Measurements from ENCODE around the gene MAS1.
"Not testable (repeated sequence)": the region's sequence is repeated elsewhere in the genome, so short reads cannot be mapped to it uniquely, and the experiment has no call there.

The MAS1 gene

DNA sequence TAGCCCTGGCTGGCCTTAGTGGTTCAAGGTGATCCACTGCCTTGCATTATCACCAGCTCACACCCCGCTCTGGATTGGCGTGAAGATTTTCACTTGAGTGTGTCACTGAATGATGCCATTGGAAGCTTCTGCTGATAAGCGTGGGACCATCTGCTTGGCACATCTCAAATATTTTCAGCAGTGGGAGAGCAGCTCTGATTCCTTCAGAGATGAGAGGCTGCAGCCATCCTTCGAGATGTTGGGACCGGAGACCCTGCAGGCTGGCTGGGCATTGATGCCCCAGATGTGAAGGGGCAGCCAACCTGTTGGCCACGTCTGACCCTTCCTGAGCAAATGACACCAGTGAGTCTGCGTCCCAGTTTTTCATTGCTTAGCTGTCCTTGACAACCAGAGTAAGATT lies at the start of gene MAS1:
Gene MAS1 (plus strand): TSS at position 197 of the 400 bp plus-strand sequence. CDS start 15,968 bp downstream, outside the sequence.
- no peak for DNase-seq (ENCODE audit: low read depth)

DNA sequence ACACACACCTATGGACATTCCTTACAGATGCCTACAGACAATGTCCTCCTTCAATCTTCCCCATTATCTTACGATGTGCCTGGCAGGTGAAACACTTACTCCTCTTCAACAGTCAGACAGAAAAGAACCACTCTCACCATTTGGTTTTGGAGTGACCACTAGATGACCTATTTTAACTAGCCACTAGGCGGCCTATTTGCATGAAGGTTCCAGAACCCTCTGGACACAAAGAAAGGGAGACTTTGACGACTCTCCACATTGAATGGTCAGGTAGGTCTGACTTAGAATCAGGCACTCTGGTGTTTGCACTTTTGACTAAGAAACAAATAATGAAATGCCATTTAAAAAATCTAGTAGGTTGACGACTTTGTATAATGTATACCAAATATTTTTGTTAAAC lies 48.8 kb upstream of the MAS1 start:
- no peak for DNase-seq (ENCODE audit: low read depth)

DNA sequence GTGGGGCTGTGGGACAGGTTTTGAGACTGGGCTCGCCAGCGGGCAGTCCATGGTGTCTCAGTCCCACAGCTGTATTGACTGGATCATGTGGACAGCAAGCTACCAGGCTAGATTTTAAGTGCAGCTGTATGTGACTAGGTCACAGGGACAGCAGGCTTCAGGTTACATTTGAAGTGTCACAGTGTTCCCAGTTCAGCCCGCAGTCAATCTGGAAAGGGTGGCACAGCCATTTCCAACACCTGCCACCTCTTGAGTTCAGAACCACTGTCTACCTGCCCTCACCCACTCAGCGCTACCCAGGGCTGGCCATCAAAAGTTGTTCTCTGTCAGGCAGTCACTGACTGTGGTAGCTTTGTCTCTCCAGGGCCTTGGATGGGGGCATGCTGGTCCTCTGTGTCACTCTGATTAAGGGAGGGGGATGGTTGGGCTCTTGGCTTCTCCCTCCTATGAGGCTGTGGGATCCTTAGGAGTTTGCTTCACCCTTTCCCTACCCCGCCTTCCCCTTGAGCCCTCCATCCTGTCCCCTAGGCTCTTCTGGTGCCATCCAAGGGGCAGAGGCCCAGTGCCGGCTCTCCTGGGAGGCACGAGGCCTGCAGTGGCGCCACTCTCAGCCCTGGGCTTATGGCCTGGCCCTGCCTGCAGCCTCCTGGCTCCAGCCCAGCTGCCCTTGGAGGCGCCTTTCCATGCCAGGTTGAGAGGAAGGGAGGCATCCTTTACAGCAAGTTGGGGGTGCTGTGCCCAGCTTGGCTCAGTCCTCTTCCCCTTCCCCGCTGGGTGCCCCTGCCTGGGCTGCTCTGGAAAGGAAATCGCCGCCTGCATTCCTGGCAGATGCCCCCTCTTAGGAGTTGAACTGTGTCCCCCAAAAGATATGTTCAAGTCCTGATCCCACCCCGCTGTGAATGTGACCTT lies 45.8 kb upstream of the MAS1 start:
- no peak for DNase-seq (ENCODE audit: low read depth)

DNA sequence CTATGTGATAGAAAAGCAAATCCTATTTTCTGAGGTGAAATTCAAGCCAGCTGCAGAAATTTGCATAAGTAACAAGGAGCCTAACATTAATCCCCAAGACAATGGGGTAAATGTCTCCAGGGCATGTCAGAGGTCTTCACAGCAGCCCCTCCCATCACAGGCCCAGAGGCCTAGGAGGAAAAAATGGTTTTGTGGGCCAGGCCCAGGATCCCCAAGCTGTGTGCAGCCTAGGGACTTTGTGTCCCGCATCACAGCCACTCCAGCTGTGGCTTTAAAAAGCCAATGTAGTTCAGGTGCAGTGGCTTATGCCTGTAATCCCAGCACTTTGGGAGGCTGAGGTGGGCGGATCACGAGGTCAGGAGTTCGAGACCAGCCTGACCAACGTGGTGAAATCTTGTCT lies 42.2 kb upstream of the MAS1 start:
- not testable (repeated sequence) for DNase-seq (ENCODE audit: low read depth)

DNA sequence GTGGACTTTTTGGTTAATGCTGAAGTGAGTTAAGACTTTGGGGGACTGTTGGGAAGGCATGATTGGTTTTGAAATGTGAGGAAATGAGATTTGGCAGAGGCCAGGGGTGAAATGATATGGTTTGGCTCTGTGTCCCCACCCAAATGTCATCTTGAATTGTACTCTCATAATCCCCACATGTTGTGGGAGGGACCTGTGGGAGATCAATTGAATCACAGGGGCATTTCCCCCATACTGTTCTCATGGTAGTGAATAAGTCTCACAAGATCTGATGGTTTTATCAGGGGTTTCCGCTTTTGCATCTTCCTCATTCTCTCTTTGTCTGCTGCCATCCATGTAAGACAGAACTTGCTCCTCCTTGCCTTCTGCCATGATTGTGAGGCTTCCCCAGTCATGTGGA lies 40.9 kb upstream of the MAS1 start:
- DNase-seq (ENCODE audit: low read depth) = not testable (repeated sequence)

DNA sequence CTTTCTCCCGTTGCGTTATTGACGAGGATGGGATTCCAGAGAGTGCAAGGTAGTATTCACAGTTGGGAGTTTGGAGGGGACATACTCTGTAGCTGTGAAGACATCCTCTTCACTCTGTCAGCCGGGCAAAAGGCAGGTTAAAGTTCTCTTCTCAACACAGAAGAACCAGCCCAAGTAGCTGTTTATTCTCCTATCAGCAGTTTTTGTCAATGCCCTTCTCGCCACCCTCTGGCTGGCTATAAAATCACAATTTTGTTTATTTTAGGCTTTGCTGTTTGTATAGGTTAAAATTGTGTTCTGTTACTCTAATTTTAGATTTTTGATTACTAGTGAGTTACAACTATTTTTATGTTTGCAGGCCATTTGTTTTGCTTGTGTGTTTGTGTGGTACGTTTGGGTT lies 37.9 kb upstream of the MAS1 start:
- no peak for DNase-seq (ENCODE audit: low read depth)

DNA sequence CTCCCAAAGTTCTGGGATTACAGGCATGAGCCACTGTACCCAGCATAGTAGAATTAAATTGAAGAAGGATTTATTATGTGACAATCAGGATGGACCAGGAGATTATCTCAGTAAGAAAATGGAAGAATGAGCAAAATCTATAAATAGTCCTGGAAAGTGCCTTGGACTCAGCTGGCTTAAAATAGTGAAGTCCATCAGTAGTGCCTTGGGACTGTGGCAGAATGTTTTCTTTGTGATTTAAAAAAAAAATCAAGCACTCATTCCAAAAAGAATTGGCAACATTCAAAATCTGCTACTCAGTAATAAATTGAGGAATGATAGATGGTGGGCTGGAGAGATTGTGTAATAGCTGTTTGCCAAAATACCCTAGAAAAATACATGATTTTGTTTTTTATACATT lies 37.0 kb upstream of the MAS1 start:
- DNase-seq (ENCODE audit: low read depth) = no peak

DNA sequence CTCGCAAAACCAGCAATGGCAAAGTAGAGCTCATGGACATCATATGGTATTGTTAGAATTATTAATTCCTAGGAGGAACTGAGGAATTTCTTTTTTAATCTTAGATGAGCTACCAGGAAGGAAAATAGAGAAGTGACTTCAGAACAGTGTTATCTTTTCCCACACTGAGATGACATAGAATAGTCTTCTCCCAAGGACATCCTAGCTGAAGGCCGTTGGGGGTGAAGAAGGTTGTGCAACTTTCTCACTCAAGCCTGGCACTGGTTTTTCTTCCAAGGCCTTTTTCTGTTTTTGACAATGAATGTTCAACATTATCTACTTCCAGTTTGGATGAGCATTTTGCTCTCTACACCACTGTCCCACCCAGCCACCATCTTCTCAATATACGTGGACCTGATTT lies 35.8 kb upstream of the MAS1 start:
- DNase-seq (ENCODE audit: low read depth) = no peak

DNA sequence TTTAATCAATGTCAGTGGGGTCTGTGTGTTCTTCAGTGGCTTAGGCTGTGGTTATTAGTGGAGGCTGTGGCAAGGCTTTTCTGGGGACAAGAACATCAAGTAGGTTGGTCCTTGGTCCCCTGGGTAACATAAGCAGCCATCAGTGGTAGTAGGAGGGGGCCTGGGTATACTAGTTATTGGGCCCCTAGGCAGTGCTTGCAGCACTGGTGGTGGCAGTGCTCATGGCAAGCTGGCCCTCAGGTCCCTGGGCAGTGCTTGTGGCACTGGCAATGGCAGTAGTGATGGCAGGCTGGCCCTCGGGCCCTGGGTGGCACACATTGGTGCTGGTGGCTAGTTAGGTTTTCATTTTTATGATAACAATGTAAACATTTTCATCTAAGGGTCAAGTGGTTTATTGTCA lies 32.5 kb upstream of the MAS1 start:
- no peak for DNase-seq (ENCODE audit: low read depth)

DNA sequence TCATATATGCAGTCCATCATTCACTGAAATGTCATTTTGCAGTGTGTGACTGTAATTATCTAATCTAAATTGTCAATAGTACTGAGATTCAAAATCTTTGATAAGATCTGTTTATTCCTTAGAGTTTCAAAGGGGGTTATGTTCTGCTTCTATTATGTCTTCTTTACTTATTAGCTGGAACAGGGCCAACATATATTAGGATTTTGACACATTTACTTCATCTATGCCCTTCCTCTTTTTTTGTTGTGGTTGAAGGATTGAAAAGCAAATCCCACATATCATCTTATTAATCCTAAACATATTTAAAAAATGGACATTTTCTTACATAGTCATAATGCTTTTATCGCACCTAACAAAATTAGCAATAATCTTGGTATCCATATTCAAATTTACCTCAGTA lies 30.3 kb upstream of the MAS1 start:
- no peak for DNase-seq (ENCODE audit: low read depth)

DNA sequence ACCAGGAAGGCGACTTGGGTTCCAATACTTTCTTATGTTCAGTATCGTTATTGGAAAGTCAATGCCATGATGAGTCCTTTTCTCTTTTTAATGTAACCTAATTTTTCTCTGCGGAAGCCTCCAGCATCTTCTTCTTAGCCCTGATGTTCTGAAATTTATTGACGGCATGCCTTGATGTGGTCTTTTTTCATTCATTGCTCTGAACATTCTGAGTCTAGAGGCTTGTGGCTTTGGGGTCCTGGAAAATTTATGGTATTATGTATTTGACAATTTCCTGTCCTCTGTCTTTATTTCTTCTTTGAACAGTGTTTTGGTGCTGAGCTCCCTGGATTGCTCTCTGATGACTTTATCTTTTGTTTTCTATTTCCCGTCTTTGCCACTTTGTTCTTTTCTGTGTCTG lies 28.7 kb upstream of the MAS1 start:
- no peak for DNase-seq (ENCODE audit: low read depth)

DNA sequence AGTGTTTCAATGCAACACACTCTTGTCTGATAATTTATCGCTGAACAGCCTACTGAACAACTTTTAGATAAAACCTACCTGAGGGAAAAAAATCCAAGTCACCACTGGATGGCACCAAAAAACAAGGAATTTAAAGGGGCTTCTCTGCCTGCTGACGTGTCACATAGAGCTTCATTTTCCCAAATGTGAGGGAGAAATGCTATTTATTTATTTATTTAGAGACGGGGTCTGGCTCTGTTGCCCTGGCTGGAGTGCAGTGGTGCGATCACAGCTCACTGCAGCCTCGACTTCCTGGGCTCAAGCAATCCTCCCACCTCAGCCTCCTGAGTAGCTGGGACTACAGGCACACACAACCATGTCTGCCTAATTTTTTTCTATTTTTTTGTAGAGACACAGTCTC lies 27.4 kb upstream of the MAS1 start:
- DNase-seq (ENCODE audit: low read depth) = peak; percentile 6

DNA sequence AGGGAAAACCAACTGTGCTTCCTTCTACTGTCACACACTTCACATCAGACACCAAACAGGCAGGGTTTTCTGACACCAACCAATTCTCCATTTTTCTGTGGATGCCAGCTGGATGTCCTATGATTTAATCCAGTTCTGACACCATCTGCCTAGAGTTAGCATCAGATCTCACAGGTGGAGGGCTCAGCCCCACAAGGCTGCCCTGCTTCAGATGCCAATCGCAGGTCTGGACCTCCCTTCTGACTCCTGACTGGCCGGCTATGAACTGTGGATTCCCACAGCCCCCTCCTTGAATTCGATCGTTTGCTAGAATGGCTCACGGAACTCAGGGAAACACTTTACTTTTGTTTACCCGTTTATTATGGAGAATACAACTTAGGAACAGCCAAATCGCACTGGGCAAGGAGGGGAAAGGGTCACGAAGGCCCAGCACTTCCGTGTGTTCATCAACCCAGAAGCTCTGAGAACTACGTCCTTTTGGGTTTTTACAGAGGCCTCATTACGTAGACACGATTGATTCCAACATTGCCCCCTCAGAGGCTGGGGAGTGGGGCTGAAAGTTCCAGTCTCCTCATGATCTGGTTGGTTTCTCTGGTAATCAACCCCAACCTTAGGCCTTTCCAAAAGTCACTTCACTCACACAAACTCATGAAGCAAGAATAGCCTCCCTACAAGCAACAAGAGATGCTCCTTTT lies 25.4 kb upstream of the MAS1 start:
- DNase-seq (ENCODE audit: low read depth) = no peak

DNA sequence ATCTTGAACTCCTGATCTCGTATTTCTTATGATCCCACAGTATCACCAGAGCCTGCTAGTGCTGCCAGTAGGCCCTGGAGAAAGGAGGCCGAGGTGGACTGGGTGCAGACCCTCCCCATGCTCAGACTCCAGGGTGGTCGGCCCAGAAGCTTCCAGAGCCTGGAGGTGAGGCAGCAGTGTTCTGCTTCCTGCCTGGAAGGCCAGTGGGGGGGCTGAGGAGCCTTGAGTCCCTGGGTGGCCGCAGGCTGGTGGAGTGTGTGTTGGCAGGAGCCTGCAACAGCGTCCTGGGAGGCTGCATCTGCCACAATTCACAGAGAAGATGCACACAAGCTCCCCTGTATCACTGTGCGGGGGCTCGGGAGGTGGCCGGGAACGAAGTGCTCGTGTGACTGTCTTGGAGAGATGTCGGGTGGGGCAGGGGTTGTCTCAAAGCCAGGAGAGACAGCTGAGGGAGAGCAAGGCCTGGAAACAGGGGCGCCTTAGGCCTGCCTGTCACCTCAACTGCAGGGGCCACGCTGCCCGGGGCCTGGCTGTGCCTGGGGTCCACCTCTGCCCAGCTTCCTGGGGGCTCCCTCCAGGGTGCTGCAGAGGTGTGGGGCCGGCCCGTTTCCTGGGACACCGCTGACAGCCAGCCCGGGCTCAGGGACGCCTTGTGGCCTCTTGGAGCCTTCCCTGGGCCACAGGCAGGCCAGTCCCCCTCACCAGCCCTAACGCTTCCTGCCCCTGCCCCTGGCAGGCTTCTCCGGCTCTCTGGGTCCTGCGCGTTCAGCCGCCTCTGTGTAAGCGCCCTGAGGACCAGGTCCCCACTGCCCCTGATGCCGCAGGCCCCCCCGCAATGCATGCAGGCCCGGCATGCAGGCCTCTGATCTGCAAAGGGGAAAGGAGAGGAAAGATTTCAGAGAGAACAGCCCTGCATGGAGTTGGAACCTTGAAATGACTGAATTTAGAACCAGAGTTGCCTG lies 24.2 kb upstream of the MAS1 start:
- DNase-seq (ENCODE audit: low read depth) = no peak

DNA sequence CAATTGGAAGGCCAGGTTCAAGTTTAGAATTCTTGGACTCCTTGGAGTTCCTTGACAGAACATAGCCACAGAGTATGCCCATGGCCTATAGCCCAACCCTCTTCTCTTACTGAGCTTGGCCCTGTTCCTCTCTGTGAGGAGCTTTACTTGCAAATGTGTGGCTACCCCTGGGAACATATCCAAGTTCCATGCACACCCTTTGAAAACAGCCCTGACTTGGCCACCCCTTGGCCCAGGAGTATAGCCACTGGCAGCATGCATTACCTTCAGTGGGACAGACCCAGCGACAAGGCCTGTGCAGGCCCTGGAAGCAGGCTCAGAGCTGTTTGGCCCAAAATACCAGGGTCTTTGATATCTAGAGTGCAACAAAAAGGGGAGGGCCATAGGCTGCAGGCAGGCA lies 19.5 kb upstream of the MAS1 start:
- DNase-seq (ENCODE audit: low read depth) = no peak

DNA sequence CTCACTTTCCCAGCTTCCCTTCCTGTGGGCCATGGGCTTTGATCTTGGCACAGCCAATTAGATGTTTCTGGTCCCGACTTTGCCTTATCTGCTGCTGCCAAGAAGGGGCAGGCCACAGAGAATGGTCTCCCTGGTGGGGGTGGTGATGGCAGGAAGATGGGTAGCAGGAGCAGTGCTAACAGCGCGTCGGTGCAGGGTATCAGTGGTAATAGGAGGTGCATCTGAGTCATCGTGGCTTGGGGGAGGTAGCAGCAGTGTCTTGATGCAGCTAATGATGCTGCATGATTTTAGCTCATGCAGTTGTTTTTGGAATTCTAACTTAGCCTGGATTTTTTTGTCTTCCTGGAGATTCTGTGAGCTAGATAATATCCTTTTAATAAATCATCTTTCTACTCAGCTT lies 18.9 kb upstream of the MAS1 start:
- no peak for DNase-seq (ENCODE audit: low read depth)

DNA sequence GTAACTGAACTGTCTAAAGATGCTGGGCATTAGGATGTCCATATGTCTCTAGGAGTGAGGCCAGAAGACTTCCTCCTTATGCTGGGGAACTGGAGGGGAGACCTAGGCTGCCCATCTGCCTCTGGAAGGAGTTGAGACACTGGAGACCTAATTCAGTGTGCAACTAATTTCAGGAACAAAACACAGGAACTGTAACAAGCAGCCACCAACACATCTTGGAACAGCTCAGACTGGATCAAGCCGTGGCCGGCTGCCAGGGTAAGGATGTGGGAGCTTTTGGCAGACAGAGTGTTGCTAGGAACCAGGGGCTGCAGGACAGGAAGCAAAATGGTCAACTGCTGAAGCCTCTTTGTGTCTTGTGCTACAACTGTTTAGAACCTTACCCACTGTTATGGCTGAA lies 16.4 kb upstream of the MAS1 start:
- DNase-seq (ENCODE audit: low read depth) = no peak

DNA sequence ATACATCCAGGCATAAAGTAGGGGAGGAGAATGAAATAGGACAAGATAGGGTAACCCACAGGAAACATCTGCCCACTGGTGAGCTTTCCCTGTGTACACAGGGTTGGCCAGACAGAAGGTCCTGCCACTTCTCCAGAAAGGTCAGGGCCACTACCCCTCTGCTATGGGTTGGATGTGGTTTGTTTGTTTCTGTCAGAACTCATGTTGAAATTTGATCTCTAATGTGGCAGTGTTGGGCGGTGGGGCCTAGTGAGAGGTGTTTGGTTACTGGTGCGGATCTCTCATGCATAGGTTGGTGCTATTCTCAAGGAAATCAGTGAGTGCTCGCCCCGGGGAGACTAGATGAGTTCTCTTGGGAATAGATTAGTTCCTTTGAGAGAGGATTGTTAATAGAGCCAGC lies 15.6 kb upstream of the MAS1 start:
- DNase-seq (ENCODE audit: low read depth) = no peak

DNA sequence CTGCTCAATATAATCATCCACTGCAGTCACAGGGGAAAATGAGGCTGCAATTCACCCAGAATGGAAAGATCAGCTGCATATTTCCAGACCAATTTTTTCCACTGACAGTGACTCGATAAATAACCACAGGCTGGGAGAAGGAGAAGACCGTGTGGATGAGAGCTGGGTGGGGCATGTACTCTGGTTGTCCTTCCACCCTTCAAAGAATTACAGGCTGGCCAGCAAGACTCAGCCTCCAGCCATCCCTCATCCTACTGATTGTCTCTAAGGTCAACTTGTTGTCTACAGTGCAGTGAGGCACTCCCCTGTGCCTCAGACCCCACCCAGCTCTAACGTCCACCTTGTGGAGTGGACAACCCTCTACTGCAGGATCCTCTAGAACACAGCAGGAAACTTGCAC lies 14.5 kb upstream of the MAS1 start:
- DNase-seq (ENCODE audit: low read depth) = no peak

DNA sequence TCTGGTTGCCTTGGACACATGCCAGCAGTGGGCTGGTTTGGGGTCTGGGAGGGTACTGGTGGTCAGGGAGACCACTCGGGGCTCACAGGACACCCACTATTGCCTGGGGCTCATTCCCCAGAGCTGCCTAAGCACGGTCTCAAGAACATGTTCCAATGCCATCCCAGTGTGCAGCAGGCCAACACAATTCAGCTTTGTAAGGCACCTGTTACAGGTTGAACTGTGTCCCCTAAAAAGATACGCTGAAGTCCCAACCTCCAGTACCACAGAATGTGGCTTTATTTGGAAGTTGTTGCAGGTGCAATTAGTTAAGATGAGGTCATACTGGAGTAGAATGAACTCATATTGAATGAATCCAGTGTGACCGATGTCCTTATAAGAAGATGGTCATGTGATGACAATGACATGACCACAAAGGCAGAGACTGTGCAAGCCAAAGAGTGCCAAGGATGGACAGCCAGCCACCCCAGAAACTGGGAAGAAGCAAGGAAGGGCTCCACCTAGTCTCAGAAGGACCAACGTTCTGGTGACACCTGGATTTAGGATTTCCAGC lies 13.5 kb upstream of the MAS1 start:
- no peak for DNase-seq (ENCODE audit: low read depth)

DNA sequence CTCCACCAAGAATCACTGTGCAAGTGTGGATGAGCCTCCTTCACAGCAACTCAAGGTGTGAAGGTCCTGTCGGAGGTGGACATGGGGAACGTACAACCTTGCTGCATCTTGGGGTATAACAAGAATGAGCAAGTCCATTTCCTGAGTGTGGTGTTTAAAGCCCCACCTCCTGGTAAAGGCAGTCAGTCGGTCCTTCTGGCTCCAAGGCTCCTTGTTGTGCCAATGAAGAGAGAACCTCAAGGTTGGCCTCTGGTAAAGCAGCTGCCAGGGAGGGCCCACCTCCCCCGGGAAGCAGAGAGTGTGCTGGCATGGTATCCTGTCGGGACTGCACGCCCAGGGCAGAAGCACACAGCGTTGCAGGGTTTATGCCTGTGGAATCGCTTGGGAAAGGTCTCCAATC lies 12.4 kb upstream of the MAS1 start:
- no peak for DNase-seq (ENCODE audit: low read depth)

DNA sequence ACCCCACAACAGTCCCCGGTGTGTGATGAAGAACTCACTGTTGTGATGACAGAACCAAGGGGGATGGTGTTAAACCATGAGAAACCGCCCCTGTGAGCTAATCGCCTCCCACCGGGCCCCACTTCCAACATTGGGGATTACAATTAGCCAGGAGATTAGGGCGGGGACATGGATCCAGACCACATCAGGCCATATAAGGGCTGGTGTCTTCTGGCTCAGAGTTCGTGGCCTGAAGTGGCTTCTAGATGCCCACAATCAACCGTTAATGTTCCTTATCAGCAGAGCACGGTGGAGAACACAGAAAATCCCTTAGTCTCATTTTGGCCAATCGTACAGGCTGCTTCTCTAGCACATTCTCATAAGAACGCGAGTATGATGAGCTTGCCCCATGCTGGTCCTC lies 10.9 kb upstream of the MAS1 start:
- no peak for DNase-seq (ENCODE audit: low read depth)
